ENCODE results near the gene RERG. TPM values are rescaled to one million over a fixed set of nuclear protein-coding genes. Genes with fewer than 3 reads are reported as not detected.

RERG gene
- total RNA-seq (2022; extraction: Qiagen RNA extraction; ENCODE audit: low read depth), result 0.17 to 0.44 TPM (median 0.26 TPM) in 5 replicates

GRCh38 chr12:15220915-15221885 is at the start of gene RERG:
RERG (minus strand) TSS chr12:15221417; CDS start chr12:15217489, 3,928 bp downstream.

Other genes starting within 250 kb of the RERG start
- not detected in 5 replicates for gene PDE6H, start 248.4 kb downstream of the RERG start, total RNA-seq (2022; extraction: Qiagen RNA extraction; ENCODE audit: low read depth)
- gene PTPRO, start 101.1 kb upstream of the RERG start, total RNA-seq (2022; extraction: Qiagen RNA extraction; ENCODE audit: low read depth), result 0.21 TPM in 1 of 5 replicates, not detected in the others